ENCODE results near the gene C10orf62. TPM values are rescaled to one million over a fixed set of nuclear protein-coding genes. Genes with fewer than 3 reads are reported as not detected.

The C10orf62 gene
- total and polyA plus RNA-seq, 9 of the 15 experiments (the other 6 are each of a cell fraction or from before 2014, with no cell fraction given), result not detected

DNA sequence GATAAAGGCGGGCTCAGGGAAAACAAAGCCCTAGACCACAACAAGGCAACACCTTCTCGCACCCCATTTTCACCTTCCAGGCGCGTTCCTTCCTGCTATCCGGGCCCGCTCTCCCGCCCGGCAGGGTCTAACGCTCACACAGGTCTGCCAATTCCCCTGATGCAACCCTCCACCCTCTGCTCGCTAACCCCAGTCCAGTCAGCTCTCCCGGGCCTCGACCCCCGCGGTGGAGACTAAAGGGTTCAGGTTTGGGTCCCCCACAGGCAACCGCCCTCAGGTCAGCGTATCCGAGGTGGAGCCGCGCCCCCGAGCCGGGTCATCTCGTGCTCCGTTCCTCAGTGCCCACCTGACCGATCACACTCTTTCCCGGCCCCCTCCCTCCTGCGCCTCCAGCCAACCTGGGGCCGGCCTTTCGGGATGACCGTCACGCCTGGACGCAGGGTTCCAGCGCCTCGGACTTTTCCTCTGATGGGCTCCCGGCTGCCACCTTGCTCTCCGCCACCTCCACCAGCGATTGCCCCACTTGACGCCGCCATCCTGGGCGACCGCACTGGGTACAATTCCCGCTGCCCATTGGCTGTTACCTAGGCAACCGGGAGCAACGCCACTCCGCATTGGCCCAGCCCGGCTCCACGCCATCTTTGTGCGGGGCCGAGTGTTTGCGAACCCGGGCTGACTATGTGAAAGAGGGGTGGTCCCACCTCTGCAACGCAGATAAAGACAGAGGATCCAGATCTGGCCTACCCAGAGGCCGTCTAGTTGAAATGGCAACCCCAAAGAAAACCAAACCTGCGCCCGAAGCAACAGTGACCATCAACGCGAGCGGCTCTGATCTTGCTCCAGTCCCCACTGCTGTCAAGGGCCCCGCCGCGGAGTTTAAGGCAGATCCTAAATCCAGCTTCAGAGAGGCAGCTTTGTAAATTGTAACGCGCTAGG lies 43.7 kb downstream of the C10orf62 start, which contains the start of gene MORN4 (continued):
- TF ChIP-seq TAF1 (IDR thresholded peaks at IDR 0.05; ENCODE audit: control insufficient read depth, extremely low read depth, insufficient read depth, low read length, severe bottlenecking) (peak; percentile 54), FOXA3 (CRISPR knock-in tag; conservative IDR thresholded peaks at IDR 0.05 in 1 of 2, IDR thresholded peaks at IDR 0.05 in 1 of 2) (no peak), KAT8 (IDR thresholded peaks at IDR 0.05; ENCODE audit: low read depth) (no peak), PHF21A (IDR thresholded peaks at IDR 0.05; ENCODE audit: borderline replicate concordance, low read depth) (no peak), NELFE (IDR thresholded peaks at IDR 0.05; ENCODE audit: insufficient read depth, insufficient read length) (no peak), ZNF431 (CRISPR knock-in tag; IDR thresholded peaks at IDR 0.05) (no peak), NR2C2 (CRISPR knock-in tag; IDR thresholded peaks at IDR 0.05) (0 out of 2 replicates have a peak, but pooled peaks have one; percentile 15), NR2C2 (tag; IDR thresholded peaks at IDR 0.05) (peak; percentile 91), ZBTB1 (CRISPR knock-in tag; IDR thresholded peaks at IDR 0.05; ENCODE audit: borderline replicate concordance, low read depth) (no peak), RUNX1 (IDR thresholded peaks at IDR 0.05; ENCODE audit: low read depth) (no peak), ZNF408 (CRISPR knock-in tag; IDR thresholded peaks at IDR 0.05; ENCODE audit: low read depth) (no peak), ZNF12 (CRISPR knock-in tag; IDR thresholded peaks at IDR 0.05) (no peak), ZNF444 (CRISPR knock-in tag; IDR thresholded peaks at IDR 0.05) (no peak), ZC3H8 (IDR thresholded peaks at IDR 0.05) (no peak), LEF1 (IDR thresholded peaks at IDR 0.05) (no peak), CHD1 (IDR thresholded peaks at IDR 0.05; ENCODE audit: low read length) (no peak), ZNF696 (CRISPR knock-in tag; conservative IDR thresholded peaks at IDR 0.05) (no peak), HCFC1 (IDR thresholded peaks at IDR 0.05; ENCODE audit: low read depth, low read length) (peak; percentile 92), PTTG1 (tag; IDR thresholded peaks at IDR 0.05; ENCODE audit: low read depth) (no peak), ZC3H4 (CRISPR knock-in tag; IDR thresholded peaks at IDR 0.05; ENCODE audit: borderline replicate concordance) (no peak)
- TF ChIP-seq, protein P1, sequence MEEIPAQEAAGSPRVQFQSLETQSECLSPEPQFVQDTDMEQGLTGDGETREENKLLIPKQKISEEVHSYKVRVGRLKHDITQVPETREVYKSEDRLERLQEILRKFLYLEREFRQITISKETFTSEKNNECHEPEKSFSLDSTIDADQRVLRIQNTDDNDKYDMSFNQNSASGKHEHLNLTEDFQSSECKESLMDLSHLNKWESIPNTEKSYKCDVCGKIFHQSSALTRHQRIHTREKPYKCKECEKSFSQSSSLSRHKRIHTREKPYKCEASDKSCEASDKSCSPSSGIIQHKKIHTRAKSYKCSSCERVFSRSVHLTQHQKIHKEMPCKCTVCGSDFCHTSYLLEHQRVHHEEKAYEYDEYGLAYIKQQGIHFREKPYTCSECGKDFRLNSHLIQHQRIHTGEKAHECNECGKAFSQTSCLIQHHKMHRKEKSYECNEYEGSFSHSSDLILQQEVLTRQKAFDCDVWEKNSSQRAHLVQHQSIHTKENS (CRISPR knock-in tag; IDR thresholded peaks at IDR 0.05), result no peak
- TF ChIP-seq, protein P2, sequence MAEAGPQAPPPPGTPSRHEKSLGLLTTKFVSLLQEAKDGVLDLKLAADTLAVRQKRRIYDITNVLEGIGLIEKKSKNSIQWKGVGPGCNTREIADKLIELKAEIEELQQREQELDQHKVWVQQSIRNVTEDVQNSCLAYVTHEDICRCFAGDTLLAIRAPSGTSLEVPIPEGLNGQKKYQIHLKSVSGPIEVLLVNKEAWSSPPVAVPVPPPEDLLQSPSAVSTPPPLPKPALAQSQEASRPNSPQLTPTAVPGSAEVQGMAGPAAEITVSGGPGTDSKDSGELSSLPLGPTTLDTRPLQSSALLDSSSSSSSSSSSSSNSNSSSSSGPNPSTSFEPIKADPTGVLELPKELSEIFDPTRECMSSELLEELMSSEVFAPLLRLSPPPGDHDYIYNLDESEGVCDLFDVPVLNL (CRISPR knock-in tag; IDR thresholded peaks at IDR 0.05; ENCODE audit: low read depth), result no peak
- TF ChIP-seq, protein P3, sequence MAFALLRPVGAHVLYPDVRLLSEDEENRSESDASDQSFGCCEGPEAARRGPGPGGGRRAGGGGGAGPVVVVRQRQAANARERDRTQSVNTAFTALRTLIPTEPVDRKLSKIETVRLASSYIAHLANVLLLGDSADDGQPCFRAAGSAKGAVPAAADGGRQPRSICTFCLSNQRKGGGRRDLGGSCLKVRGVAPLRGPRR (CRISPR knock-in tag; IDR thresholded peaks at IDR 0.05), result no peak

All from K562 (cell line).